SU-DHL-6 (cell line): ENCODE measurements around the gene C1S.

Experiments
- CTCF ChIP-seq: fragments of 200-600 bp; sonication (generic); IDR thresholded peaks from one replicate; pipeline ENCODE4 v1.5.1; 2017; ENCODE audit warnings: antibody characterized with exemption, mild to moderate bottlenecking, low read length, moderate library complexity; ENCODE audit not compliant: insufficient read depth, poor library complexity, severe bottlenecking
- EZH2phosphoT487 ChIP-seq: fragments of 200-600 bp; sonication (generic), shearing (Covaris generic); conservative IDR thresholded peaks from 2 replicates; pipeline ENCODE4 v1.6.1; 2018; ENCODE audit warnings: mild to moderate bottlenecking, antibody characterized with exemption, low read length, moderate library complexity, mixed read lengths

- no peak for TF ChIP-seq CTCF
- TF ChIP-seq EZH2phosphoT487 = no peak
Observed at GRCh38 chr12:7093486-7093885, 33.0 kb downstream of the C1S start.
